ENCODE results near the gene IYD.

DNA sequence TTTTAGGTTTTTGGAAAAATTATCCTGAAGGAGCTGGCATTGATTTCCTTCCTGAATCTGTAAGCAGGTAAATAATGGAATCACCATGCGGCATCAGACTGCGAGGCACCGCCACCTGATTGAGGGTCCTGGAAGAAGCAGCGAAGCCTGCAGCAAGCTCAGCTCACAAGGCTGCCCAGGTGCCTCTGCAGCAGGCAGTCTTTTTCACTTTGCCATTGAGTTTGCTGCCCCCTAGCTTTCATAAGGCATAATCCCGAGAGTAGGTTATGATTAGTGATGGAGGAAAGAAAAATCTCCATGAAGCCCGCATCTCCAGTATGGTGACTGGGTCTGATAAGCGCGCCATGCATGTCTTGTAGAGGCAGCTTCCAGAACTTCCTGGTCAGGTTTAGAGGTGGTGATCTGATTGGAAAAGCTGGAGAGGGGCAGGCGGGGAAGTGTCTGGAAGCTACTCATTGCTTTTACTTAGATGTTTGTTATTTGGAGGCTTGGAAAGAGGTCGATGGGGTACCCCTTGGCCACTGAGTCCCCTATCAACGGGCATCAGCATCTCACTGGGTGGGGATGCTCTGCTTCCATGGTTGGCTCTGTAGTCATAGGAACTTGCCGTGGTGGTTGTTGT, 26.7 kb downstream of the IYD start:
- TF ChIP-seq, protein P1, sequence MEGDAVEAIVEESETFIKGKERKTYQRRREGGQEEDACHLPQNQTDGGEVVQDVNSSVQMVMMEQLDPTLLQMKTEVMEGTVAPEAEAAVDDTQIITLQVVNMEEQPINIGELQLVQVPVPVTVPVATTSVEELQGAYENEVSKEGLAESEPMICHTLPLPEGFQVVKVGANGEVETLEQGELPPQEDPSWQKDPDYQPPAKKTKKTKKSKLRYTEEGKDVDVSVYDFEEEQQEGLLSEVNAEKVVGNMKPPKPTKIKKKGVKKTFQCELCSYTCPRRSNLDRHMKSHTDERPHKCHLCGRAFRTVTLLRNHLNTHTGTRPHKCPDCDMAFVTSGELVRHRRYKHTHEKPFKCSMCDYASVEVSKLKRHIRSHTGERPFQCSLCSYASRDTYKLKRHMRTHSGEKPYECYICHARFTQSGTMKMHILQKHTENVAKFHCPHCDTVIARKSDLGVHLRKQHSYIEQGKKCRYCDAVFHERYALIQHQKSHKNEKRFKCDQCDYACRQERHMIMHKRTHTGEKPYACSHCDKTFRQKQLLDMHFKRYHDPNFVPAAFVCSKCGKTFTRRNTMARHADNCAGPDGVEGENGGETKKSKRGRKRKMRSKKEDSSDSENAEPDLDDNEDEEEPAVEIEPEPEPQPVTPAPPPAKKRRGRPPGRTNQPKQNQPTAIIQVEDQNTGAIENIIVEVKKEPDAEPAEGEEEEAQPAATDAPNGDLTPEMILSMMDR (conservative IDR thresholded peaks at IDR 0.05; ENCODE audit: low read length): peak; percentile 91
- TF ChIP-seq EZH2phosphoT487 (IDR thresholded peaks at IDR 0.05; ENCODE audit: borderline replicate concordance, low read depth, low read length): no peak

Measured in OCI-LY7 (cell line).